ENCODE data around the gene GSTM1.

- TF ChIP-seq CTCF (IDR thresholded peaks at IDR 0.05; ENCODE audit: low read depth, low read length) (no peak), POLR2A (IDR thresholded peaks at IDR 0.05; ENCODE audit: extremely low read depth, insufficient read length) (no peak)
Observed at GRCh38 chr1:109659145-109659544, 28.5 kb upstream of the GSTM1 start.

All from NB4 (cell line).